NCI-H748 treated with DMSO at 0.1 percent for 48 hours (cell line): Measurements from ENCODE around the gene TLE2.

Experiments used
- DNase-seq: peaks from one replicate; lab custom pipeline; 2025; lab: John Stamatoyannopoulos, UW

Gene TLE2

GRCh38 chr19:2949939-2950285, 79.2 kb downstream of the TLE2 start:
- no peak for DNase-seq
